HEK293 (cell line): ENCODE measurements around the gene A1CF.

Source experiments
- CTCF ChIA-PET: fragments of 350-600 bp; formaldehyde crosslinking; extraction: SDS; loops from one replicate; lab custom pipeline; 2021; ENCODE audit warnings: antibody characterized with exemption; lab: Yijun Ruan, JAX
- POLR2A ChIA-PET: fragments of 300-600 bp; formaldehyde crosslinking; extraction: SDS; loops from one replicate; lab custom pipeline; 2020; ENCODE audit warnings: antibody characterized with exemption, inconsistent platforms; lab: Yijun Ruan, JAX
- H3K27ac ChIP-seq: fragments of 200-500 bp; sonication (Bioruptor generic); 2 replicates; pipeline ENCODE4 v1.5.1; 2014; ENCODE audit warnings: low read depth, low read length, control low read depth, inconsistent platforms; ENCODE audit errors: extremely low read depth
- H3K36me3 ChIP-seq, 2 experiments: fragments of 200-500 bp in 1 of 2; sonication (Bioruptor generic) in 1 of 2; 1 replicate in 1 of 2; 2 replicates in 1 of 2; pipeline ENCODE4 v1.5.1; 2014 to 2017; ENCODE audit warnings: inconsistent platforms in 2 of 2, low read length in 2 of 2; ENCODE audit not compliant: control insufficient read depth in 2 of 2, insufficient read depth in 1 of 2
- H3K4me1 ChIP-seq: fragments of 200-500 bp; sonication (Bioruptor generic); 2 replicates; pipeline ENCODE4 v1.5.1; 2014; ENCODE audit warnings: mild to moderate bottlenecking, low read length, inconsistent platforms; ENCODE audit not compliant: control insufficient read depth, insufficient read depth
- H3K4me3 ChIP-seq: 2 replicates; pipeline ENCODE4 v1.5.1; 2011; ENCODE audit warnings: low read depth, mild to moderate bottlenecking, control low read depth, low read length, moderate library complexity
- H3K9me3 ChIP-seq: fragments of 200-500 bp; sonication (Bioruptor generic); 2 replicates; pipeline ENCODE4 v1.5.1; 2014; ENCODE audit warnings: low read depth, low read length, inconsistent platforms; ENCODE audit not compliant: control insufficient read depth, insufficient read depth
- OVOL3 ChIP-seq: fragments of 450-650 bp; formaldehyde crosslinking; IDR thresholded peaks from 2 replicates; pipeline ENCODE4 v1.5.1; 2016; ENCODE audit warnings: missing biosample characterization, missing genetic modification characterization
- REPIN1 ChIP-seq: fragments of 450-650 bp; formaldehyde crosslinking; IDR thresholded peaks from 2 replicates; pipeline ENCODE4 v1.5.1; 2017; ENCODE audit warnings: missing biosample characterization, missing genetic modification characterization, low read depth
- TSHZ1 ChIP-seq: fragments of 450-650 bp; formaldehyde crosslinking; IDR thresholded peaks from 2 replicates; pipeline ENCODE4 v1.5.1; 2016; ENCODE audit warnings: missing biosample characterization, missing genetic modification characterization, borderline replicate concordance
- ZFHX2 ChIP-seq: fragments of 450-650 bp; formaldehyde crosslinking; conservative IDR thresholded peaks from 2 replicates; pipeline ENCODE4 v1.5.1; 2016; ENCODE audit warnings: missing biosample characterization, missing genetic modification characterization
- ZNF157 ChIP-seq: fragments of 450-650 bp; formaldehyde crosslinking; IDR thresholded peaks from 2 replicates; pipeline ENCODE4 v1.5.1; 2016; ENCODE audit warnings: missing biosample characterization, missing genetic modification characterization
- ZNF175 ChIP-seq: fragments of 450-650 bp; formaldehyde crosslinking; IDR thresholded peaks from 2 replicates; pipeline ENCODE4 v1.5.1; 2016; ENCODE audit warnings: missing biosample characterization, missing genetic modification characterization
- ZNF2 ChIP-seq: fragments of 450-650 bp; formaldehyde crosslinking; IDR thresholded peaks from 2 replicates; pipeline ENCODE4 v1.5.1; 2016; ENCODE audit warnings: missing biosample characterization, missing genetic modification characterization
- ZNF202 ChIP-seq: fragments of 450-650 bp; formaldehyde crosslinking; IDR thresholded peaks from 2 replicates; pipeline ENCODE4 v1.5.1; 2016; ENCODE audit warnings: missing biosample characterization, missing genetic modification characterization, borderline replicate concordance
- ZNF23 ChIP-seq: fragments of 450-650 bp; formaldehyde crosslinking; IDR thresholded peaks from 2 replicates; pipeline ENCODE4 v1.5.1; 2016; ENCODE audit warnings: missing biosample characterization, missing genetic modification characterization, borderline replicate concordance
- ZNF362 ChIP-seq: fragments of 450-650 bp; formaldehyde crosslinking; IDR thresholded peaks from 2 replicates; pipeline ENCODE4 v1.5.1; 2016; ENCODE audit warnings: missing biosample characterization, missing genetic modification characterization
- ZNF398 ChIP-seq: fragments of 450-650 bp; formaldehyde crosslinking; IDR thresholded peaks from 2 replicates; pipeline ENCODE4 v1.5.1; 2017; ENCODE audit warnings: missing biosample characterization, missing genetic modification characterization
- ZNF501 ChIP-seq: fragments of 450-650 bp; formaldehyde crosslinking; IDR thresholded peaks from 2 replicates; pipeline ENCODE4 v1.5.1; 2016; ENCODE audit warnings: missing biosample characterization, missing genetic modification characterization
- ZNF704 ChIP-seq: fragments of 450-650 bp; formaldehyde crosslinking; IDR thresholded peaks from 2 replicates; pipeline ENCODE4 v1.5.1; 2016; ENCODE audit warnings: missing biosample characterization, missing genetic modification characterization
- ZXDB ChIP-seq: fragments of 450-650 bp; formaldehyde crosslinking; IDR thresholded peaks from 2 replicates; pipeline ENCODE4 v1.5.1; 2016; ENCODE audit warnings: missing biosample characterization, missing genetic modification characterization

Gene A1CF

GRCh38 chr10:50799595-50799994, 85.8 kb downstream of the A1CF start (continued):
- no peak for TF ChIP-seq ZNF202 (tag by site-specific recombination)
- no peak for TF ChIP-seq ZNF2 (tag by site-specific recombination)
- TF ChIP-seq OVOL3 (tag by site-specific recombination): no peak
- TF ChIP-seq REPIN1 (tag by site-specific recombination): no peak
- no peak for TF ChIP-seq ZNF362
- no peak for TF ChIP-seq ZFHX2 (tag by site-specific recombination)
- TF ChIP-seq ZNF175 (tag by site-specific recombination): no peak
- TF ChIP-seq, all 188 proteins: peak for 0

GRCh38 chr10:50798297-50798696, 87.1 kb downstream of the A1CF start:
- POLR2A ChIA-PET: no interaction called here

More at GRCh38 chr10:50798297-50798696, 87.1 kb downstream of the A1CF start:
- no peaks in the 10 kb centered on the region for H3K4me1 ChIP-seq
- no peaks in the 10 kb centered on the region for H3K9me3 ChIP-seq
- CTCF ChIA-PET: no interaction called here
- TF ChIP-seq ZXDB (tag by site-specific recombination): no peak
- no peak for TF ChIP-seq ZNF704 (tag by site-specific recombination)
- TF ChIP-seq ZNF398: no peak
- TF ChIP-seq ZNF501 (tag by site-specific recombination): no peak
- no peak for TF ChIP-seq ZNF157 (tag by site-specific recombination)
- TF ChIP-seq ZNF202 (tag by site-specific recombination): no peak
- no peak for TF ChIP-seq TSHZ1 (tag by site-specific recombination)
- TF ChIP-seq ZNF23 (tag by site-specific recombination): no peak
- TF ChIP-seq, all 188 proteins: peak for 0
- Histone ChIP-seq H3K27ac (no peak overlapping the region), H3K4me3 (no peak overlapping the region), H3K36me3 (no peaks in the 10 kb centered on the region)
